GM19467 (cell line): Measurements from ENCODE around the gene ZNF235.
A peak's percentile ranks its signal among the peaks of the same experiment; 100 is the strongest.
"Not testable (repeated sequence)": the region's sequence is repeated elsewhere in the genome, so short reads cannot be mapped to it uniquely, and the experiment has no call there.

Experiments used
- ATAC-seq: cut with Tn5 transposase; IDR thresholded peaks from one replicate; pipeline ENCODE4 v1.9.1; 2021; ENCODE audit warnings: mild to moderate bottlenecking, moderate library complexity; ENCODE audit not compliant: unreplicated experiment

The ZNF235 gene

DNA sequence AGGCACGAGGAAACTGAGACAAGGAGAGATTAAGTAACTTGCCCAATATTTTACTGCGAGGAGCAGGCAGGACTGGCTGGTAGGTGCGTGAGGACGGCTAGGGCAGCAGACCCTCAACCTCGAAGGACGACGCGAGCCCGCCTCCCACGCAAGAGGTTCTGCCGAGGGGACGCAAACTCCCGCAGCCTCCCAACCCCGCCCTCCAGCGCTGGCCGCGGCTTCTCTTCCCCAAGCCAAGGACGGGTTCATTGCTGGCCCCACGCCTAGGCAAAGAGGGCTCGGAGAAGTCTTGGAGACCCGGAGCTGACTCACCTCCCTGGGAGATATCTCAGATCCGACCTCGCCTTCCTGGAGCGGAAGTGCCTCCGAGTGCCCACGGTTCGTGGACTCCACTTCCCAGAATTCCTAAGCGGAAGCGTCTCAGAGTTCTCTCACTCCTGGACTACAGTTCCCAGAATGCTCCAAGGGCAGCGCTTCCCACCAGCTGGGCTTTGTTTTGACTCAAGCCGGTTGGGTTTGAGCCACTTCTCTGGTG is at the start of gene ZNF235:
Gene ZNF235 (minus strand): TSS at position 367 of the 535 bp plus-strand sequence. CDS start 1,621 bp downstream, outside the sequence.
- peak; percentile 90 for ATAC-seq

DNA sequence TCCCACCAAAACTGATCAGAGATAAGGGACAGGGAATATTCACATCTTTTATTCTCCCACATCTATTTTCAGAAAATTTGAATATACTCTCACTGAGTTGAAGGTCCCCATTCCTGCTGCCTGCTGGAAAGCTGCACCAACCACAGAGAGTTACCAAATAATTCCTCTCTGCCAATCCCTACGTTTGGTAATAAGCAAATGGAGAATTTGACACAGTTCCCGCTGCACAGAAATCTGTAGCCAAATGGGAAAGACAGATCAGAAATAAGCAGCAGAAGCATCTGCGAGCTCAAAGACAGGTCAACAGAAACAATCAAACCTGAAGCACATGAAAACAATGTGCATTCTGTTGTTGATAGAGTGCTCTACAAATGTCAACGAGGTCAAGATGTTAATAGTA is 41.7 kb upstream of the ZNF235 start:
- no peak for ATAC-seq

DNA sequence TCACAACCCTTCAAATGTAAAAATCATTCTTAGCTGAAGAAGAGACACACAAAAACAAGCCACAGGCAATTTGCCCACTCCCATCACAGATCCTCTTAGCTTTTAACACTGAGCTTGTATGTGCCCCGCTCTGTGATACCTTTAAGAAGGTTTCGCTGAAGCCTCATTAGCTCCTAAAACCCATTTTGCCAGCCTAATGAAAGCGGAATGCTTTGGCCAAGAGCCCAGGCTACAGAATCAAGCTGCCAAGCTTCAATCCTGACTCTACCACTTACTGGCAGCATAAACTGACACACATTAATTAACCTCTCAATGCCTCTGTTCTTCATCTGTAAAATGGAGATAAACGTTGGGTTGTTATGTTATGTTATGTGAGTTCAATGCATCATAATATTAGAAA is 41.1 kb upstream of the ZNF235 start:
- no peak for ATAC-seq

DNA sequence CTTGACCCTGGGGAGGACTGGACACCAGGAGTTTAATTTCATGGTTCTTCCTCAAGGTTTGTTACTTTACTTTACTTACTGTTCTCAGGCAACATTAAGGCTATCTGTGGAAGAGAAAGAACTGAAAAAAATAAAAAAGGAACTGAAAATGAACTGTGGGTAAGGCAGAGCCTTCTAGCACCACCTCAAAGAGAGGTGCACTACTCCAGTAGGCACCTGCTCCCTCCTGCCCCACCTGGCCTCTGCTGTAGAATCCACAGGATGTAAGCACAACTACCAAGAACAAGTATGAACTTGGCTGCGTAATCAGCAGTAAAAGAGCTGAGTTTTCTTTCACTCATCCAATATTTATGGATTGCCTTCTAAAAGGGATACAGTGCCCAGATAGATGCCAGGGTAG is 39.4 kb upstream of the ZNF235 start:
- no peak for ATAC-seq

DNA sequence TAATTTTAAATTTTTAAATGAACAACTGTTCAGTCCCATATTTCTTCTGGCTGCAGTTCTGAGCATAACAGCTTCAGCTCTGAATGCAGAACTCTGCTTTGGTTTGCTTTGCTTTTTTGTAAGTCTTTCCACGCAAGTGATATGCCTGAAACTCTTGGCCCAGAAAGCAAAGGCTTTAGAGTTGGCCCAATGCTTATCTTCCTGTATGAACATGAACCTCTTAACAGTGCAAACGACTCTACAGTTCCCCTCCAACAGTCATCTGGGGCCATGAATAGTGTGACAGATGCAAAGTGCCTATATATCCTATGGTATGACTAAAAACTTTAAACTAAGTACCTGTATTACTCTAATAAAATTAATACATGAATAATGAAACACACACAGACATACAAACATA is 37.0 kb upstream of the ZNF235 start:
- no peak for ATAC-seq

DNA sequence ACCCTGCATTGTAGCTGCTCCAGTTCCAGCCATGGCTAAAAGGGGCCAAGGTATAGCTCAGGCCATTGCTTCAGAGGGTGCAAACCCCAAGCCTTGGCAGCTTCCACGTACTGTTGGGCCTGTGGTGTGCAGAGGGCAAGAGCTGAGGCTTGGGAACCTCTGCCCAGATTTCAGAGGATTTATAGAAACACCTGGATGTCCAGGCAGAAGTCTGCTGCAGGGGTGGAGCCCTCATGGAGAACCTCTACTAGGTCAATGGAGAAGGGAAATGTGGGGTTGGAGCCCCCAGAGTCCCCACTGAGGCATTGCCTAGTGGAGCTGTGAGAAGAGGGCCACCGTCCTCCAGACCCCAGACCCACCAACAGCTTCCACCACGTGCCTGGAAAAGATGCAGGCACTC is 29.8 kb upstream of the ZNF235 start:
- ATAC-seq, result not testable (repeated sequence)

DNA sequence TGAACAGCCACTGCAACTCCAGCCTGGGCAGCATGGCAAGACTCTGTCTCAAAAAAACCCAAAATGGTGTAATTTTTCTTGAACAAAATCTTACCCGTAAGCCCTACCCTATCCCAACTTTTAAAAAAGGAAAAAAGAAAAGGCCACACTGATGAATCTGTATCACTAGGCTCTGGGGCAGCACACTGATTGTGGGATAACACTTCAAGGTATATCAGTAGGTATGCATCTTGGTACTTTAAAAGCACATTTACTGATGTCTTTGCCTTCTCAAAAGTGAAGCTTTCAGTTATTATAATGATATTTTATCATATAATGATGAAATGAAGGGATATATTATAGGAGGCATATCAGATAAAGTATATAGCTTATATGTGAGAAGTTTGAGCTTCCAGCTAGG is 27.3 kb upstream of the ZNF235 start:
- no peak for ATAC-seq

DNA sequence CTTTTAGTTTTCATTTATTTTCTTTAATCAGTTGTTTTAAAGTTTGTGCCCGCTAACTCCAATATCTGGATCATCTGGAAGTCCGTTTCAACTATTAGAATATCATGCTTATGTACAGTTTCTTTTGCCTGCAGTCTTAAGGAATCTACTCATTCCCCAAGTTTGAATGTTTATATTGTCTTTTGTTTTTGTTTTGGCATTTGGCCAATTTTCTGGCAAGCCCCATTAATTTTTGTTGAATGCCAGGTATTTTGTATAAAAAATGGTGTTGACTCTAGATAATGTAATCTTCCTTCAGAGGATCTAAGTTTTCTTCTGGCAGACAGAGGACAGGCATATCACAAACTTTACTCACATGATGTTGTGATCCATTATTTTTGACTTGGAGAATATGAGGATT is 11.1 kb upstream of the ZNF235 start:
- ATAC-seq, result no peak

DNA sequence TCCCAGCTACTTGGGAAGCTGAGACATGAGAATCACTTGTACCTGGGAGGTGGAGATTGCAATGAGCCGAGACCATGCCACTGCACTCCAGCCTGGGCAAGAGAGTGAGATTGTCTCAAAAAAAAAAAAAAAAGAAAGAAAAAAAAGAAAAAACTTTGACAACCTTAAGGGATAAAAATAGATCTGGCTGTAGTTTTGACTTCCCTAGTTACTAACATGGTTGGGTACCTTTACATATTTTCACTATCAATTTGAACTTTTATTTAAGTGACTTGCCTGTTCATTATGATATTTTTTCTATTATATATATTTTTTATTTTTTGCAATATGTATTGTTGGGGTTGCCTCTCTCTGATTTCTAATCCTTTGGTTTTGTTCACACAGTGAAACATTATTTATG is 8.4 kb upstream of the ZNF235 start:
- no peak for ATAC-seq

DNA sequence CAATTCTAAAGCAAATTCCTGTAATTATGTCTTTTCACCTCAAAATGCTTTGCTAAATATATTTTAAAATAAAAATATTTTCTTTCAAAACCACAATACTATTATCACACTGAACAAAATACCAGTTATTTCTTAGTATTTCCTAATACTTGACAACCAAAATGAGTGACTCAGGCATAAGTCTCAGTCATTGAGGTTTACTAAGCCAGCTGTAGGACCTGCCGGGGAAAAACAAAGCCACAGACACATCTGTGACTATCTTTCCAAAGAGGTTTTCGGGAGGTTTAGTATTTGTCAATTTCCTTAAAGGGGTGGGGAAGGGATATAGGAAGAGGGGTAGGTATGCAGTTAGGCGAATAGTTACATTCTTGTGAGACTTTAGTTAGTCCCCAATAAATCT is 3.2 kb upstream of the ZNF235 start:
- ATAC-seq, result no peak

DNA sequence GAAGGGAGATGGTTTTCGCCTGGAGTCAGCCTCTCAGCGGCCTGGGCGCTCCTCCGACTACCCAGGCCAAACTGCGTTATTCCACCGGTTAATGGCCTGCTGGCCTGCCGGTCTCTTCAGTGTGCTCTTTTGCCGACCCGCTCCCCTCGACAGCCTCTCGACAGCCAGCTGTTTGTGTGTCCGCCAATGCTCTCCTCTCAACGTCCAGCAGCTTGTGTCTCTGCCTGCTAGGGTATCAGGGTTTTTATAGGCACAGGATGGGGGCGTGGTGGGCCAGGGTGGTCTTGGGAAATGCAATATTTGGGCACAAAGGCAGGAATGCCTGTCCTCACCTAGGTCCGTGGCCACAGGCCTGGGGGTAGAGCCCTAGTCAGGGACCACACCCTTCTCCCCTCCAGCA is 1.5 kb upstream of the ZNF235 start:
- no peak for ATAC-seq

DNA sequence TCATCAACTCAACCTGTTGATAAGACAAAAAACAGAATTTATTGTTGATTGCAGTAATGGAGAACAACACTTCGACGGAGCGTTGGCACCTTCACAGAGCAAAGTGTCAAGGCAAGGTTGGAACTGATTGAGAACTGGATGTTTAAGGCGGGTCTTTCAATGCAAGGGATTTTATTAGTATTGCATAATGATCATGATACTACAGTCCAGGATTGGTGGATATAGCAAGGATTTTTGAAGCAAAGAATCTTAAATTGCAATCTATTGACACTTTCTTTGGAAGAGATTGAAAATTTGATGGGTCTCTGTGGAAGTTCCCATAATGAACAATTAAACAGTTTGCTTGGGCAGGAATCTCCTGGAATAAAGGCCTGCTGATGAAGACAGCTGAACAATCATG is 632 bp upstream of the ZNF235 start:
- ATAC-seq, result no peak

DNA sequence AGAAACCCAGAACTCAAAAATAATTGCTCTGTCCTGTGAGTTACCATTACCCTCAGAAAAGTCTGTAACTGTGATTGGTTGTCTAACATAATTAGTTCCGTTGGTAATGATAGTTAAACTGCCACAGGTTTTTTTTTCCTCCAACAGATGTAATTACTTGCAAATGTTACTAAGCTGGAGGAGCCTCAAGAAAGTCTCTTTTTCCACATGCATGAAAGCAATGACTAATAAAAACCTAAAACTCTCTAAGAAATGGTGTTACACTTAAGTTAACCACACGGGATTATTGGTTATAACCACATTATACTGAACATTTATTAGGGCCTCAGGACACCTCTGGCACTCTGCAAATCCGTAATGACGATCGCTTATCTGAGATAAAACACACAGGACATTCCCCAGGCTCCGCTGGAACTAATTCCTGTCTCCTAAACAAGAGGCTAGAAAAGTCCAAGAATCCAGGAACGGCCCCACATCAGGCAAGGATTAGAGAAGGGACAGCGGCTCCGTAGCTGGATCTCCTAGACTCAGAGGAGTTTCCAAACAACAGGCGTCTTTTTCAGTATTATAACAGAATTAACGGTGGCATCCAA is 753 bp downstream of the ZNF235 start:
- no peak for ATAC-seq

DNA sequence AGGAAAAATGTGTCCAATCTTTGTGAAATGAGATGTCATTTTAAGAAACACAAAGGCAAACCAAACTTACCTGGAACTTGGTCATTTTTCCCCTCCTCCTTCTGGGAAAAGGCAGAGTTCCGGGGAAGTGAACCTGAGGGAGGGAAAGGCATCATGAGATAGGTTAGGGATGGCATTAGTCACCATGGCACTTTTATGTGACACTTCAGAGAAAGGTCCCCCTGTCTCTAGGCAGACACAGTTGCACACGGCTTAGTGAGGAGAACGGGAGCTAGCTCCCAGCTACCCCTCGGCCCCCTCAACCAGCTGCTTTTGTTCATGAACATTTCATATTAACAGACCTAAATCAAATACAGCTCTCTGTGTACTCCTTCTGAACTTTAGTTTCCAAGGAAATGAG is 1.5 kb downstream of the ZNF235 start:
- ATAC-seq, result no peak

DNA sequence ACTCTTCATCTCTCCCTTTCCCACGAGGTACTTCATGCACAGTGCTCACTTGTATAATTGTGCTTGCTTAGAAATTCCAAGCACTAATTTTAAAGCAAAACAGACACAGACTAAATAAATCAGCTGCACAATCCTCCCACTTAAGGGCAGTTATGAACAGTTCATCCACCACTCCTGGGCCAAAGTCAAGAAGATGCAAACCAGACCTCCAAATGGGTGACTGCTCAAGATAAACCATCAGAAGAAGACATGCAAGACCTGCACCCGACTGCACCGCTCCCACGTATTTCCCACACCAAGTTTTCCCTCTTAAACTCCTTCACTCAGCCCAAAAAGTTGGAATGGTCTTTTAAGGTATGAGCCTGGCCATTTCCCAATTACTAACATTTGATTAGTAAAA is 19.9 kb downstream of the ZNF235 start:
- ATAC-seq, result no peak

DNA sequence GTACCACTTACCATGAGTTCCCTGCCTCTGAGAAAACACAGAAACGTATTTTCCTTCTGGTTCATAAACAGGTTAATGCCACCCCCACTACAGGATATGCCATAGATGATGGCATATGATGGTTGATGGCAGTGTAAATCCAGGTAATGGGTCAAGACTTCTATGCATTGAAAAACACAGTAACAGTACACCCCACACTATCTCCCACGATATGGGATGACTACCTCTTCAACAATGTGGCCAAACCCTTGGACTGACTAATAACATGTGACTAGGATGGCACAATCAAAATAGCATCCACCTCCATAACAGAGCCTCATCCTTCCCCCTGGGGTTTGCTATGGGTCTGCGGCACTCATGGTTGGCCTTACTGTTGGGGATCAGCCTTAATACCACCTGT is 22.0 kb downstream of the ZNF235 start:
- no peak for ATAC-seq

DNA sequence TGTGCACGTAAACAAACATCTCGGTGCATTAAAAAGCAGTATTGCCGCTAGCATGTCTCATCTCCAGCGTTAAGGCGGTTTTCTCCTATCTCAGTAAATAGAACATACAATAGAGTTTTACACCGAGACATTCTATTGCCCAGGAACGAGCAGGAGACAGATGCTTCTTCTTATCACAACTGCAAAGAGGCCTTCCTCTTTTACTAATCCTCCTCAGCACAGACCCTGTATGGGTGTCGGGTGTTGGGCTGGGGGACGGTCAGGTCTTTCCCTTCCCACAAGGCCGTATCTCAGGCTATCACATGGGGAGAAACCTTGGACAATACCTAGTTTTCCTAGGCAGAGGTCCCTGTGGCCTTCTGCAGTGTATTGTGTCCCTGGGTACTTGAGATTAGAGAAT is 23.9 kb downstream of the ZNF235 start:
- no peak for ATAC-seq

DNA sequence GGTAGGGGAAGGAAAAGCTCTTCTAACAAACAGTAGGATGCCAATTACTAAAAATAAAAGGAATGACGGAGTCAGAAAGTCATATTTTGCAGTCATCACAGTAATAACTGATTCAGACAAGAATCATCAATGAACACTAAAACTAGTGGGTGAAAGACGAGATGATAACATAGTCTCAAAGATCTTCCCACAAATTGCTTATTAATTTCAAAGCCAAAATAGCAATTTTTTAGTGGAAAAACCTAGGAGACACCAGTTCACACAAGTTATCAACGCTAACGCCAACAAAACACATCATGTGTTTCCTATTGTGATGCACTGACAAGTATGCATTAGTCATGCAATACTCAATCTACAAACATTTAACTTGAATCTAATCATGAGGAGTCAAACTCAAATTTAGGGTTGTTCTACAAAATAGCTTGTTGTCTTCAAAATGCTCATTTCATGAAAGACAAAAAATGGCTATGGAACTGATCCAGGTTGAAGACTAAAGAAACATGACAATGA is 26.6 kb downstream of the ZNF235 start:
- no peak for ATAC-seq

DNA sequence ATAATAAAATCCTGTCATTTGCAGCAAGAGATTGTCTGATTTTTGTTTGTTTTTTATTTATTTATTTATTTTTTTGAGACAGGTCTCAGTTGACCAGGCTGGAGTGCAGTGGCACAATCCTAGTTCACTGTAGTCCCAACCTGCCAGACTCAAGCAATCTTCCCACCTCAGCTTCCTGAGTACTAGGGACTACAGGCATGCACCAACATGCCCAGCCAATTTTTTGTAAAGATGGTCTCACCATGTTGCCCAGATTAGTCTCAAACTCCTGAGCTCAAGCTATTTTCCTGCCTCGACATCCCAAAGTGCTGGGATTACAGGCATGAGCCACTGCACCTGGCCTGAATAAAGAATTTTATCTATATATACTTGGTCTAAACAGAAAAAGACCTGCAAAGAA is 27.5 kb downstream of the ZNF235 start:
- ATAC-seq, result no peak

DNA sequence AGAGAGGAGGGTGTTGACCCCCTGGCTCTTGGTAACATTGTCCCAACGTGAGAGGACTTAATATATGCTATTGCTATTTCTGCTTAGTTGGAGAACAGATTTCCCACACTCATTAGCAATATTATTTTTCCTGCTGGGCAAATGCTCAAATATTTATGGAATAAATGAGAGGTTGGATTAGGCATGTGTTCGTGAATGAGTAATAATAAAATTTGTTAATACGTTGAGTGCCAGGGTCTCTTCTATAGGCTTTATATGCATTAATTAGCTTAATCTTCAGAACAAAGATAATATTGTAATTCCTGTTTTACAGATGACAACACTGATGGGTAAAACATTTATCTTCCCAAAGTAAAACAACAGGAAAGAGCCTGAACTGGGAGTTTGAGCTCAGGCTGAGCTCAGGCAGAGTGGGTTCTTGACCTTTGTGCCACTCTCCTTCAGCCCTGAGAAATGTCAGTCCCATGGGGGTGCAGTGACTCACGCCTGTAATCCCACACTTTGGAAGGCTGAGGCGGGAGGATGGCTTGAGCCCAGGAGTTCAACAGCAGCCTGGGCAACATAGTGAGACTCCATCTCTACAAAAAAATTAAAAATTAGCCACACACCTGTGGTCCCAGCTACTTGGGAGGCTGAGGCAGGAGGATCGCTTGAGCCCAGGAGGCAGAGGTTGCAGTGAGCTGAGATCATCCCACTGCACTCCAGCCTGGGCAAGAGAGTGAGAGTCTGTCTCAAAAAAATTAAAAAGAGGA is 44.0 kb downstream of the ZNF235 start:
- no peak for ATAC-seq

DNA sequence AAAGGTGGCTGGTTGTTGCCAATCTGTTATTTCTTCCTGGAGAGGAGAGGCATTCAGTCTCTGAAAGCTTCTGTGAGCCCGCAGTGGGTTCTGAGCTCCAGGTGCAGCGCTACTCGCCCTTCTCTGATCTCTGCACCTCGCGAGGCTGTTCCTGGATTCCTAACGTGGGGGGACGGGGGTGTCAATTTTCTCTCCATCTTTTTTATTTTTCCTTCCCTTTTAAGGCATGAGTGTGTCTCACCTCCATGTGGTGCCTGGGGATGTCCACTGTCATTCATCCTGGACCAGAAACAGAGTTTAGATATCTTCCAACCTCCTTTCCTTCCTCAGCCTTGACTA is 44.5 kb downstream of the ZNF235 start:
- ATAC-seq, result no peak

DNA sequence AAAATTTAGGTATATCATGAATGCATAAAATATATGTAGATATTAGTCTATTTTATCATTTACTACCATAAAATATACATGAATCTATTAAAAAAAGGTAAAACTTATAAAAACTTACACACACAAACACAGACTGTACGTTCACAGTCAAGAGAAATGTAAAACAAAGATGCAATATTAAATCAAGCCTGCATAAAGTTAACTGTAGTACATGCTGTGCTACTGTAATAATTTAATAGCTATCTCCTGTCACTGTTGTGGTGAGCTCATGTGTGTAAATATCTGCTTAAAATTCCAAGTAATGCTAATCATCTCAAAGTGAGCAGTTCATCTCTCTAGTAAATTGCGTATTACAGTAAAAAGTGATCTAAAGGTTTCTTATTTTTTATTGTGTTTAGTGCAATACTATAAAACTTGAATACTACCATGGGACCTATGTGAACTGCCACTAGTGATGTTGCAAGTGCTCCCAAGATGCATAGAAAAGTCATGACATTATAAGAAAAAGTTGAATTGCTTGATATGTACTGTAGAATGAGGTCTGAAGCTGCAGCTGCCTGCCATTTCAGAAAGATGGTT is 45.9 kb downstream of the ZNF235 start:
- ATAC-seq, result no peak
